ENCODE measurements around the gene SERPINB2.

Gene SERPINB2

DNA sequence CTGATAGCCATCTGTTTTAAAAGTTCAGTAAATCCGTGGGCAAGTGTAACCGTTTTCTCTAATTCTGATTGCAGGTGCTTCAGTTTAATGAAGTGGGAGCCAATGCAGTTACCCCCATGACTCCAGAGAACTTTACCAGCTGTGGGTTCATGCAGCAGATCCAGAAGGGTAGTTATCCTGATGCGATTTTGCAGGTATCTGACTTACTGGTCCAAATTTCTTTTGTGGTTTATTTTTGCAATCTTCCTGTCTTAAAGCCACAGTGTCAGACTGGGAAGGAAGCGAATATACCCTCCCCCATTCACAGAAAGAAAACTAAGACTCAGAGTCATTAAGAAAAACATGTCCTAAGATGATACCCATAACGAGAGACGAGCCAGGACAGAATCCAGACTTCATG lies 7.7 kb downstream of the SERPINB2 start:
- Mint-ChIP-seq H3K36me3 (ENCODE audit: insufficient read depth) (no peaks in the 10 kb centered on the region), H3K4me3 (no peak overlapping the region), H3K27ac (no peak overlapping the region), H3K9me3 (no peaks in the 10 kb centered on the region), H3K27me3 (peaks cover 11 to 51% of the 10 kb centered on the region in 2 donors), H3K4me1 (ENCODE audit: low read depth in 2 of 2) (no peaks in the 10 kb centered on the region)
- ATAC-seq (replicated peaks), result no peak
- no peak for DNase-seq

DNA sequence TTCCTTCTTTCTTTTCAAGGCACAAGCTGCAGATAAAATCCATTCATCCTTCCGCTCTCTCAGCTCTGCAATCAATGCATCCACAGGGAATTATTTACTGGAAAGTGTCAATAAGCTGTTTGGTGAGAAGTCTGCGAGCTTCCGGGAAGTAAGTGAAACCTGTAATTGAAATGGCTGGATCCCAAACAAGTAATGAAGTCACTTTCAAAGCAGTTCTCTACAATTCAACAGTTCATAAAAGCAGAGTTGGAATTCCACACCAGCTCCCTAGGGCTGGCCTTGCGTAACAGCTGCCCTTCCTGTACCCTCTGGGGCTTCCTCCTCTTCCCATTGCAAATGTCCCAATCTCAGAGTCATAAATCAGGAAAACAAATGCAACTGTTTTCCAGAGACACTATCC lies 9.6 kb downstream of the SERPINB2 start:
- DNase-seq, result no peak
- Mint-ChIP-seq H3K4me1 (ENCODE audit: low read depth in 2 of 2) (no peaks in the 10 kb centered on the region), H3K36me3 (ENCODE audit: insufficient read depth) (no peaks in the 10 kb centered on the region), H3K9me3 (no peaks in the 10 kb centered on the region), H3K27ac (no peak overlapping the region), H3K4me3 (no peak overlapping the region), H3K27me3 (peaks cover 17 to 33% of the 10 kb centered on the region in 2 donors)
- no peak for ATAC-seq (replicated peaks)

DNA sequence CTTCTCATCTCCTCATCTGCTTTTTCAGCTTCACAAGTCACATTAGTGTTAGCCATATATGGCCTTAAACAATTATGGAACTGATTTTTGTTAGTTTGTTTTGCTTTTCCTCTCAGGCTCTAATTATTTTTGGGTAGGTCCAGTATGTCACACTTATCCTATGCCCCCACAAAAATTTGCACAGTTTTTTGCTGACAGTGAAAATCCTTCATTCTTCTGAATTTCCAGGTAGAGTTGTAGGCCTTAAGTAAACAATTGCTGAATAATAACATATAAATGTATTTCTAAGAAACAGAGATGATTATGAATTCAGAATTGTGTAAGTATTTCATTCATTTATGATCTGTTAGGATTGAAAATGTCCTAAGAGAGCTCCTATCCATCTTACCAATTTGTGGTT lies 11.7 kb downstream of the SERPINB2 start:
- Mint-ChIP-seq H3K4me1 (ENCODE audit: low read depth in 2 of 2) (no peaks in the 10 kb centered on the region), H3K36me3 (ENCODE audit: insufficient read depth) (no peaks in the 10 kb centered on the region), H3K4me3 (no peak overlapping the region), H3K9me3 (no peaks in the 10 kb centered on the region), H3K27ac (no peak overlapping the region), H3K27me3 (peaks cover 11 to 30% of the 10 kb centered on the region in 2 donors)
- no peak for ATAC-seq (replicated peaks)
- DNase-seq, result no peak

DNA sequence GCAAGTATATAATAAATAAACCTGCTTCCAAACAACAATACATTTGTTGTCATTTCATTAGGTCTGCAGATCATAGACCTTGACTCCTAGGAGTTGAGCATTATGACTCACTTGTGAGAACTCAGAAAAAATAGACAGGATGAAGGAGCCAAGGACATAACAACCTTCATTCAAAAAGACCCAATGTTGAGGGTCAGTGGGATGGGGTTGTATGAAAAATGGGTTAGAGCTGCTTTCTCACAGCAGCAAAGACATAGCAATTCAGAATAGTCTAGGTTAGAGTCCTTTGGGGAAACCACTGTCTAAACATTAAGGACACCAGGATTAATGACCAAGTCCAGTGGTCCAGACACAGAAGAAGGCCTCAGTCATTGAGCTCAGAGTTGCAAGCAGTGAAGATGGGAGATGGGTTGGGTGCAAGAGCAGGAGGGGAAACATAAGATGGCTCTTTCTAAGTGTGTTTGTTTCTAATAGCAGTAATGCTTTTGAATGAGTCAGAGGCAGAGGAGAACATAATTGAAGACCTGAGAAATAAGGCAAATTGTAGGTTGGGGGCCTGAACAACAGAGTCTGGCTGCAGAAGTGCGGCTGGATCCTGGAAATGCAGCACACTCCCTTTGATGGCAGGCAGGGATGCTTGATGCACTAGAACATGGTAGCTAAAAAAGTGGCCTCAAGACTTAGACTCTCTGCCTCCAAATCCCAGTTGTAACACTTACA lies 16.5 kb downstream of the SERPINB2 start:
- Mint-ChIP-seq H3K4me3 (no peak overlapping the region), H3K9me3 (no peaks in the 10 kb centered on the region), H3K27me3 (peaks cover 11 to 43% of the 10 kb centered on the region in 2 donors), H3K27ac (no peak overlapping the region), H3K36me3 (ENCODE audit: insufficient read depth) (no peaks in the 10 kb centered on the region), H3K4me1 (ENCODE audit: low read depth in 2 of 2) (no peaks in the 10 kb centered on the region)
- ATAC-seq (replicated peaks) (no peak), DNase-seq (no peak)

DNA sequence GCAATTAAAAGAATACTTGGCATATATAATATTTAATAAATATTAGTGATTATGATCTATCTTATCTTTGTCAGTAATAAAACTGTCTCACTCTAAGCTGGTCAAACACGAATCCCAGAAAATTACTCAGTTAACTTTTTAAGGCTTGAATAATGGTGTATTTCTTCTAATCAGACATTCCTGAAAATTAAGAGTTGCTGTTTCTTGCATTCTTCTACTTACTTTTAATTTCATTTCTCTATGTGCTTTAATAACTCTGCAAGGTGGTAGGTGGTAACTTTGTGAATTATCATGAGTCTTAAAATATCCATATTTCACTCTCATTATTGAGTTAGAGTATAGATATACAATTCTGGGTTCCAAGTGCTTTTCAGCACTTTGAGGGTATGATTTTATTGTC lies 17.2 kb downstream of the SERPINB2 start:
- Mint-ChIP-seq H3K4me3 (no peak overlapping the region), H3K9me3 (no peaks in the 10 kb centered on the region), H3K36me3 (ENCODE audit: insufficient read depth) (no peaks in the 10 kb centered on the region), H3K27me3 (peaks cover 11 to 43% of the 10 kb centered on the region in 2 donors), H3K27ac (no peak overlapping the region), H3K4me1 (ENCODE audit: low read depth in 2 of 2) (no peaks in the 10 kb centered on the region)
- DNase-seq, result no peak
- no peak for ATAC-seq (replicated peaks)

DNA sequence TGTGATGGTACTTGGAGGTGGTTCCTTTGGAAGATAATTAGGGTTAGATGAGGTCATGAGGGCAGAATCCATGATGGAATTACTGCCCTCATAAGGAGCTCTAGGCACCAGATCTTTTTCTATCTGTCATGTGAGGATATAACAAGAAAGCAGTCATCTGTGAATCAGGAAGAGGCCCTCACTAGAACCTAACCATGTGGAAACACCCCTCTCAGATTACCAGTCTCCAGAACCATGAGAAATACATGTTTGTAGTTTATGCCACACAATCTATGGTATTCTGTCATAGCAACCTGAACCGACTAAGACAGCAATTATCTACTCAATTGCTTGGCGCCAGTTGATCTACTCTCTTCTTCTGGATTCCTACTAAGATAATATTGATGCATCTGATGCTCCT lies 17.9 kb downstream of the SERPINB2 start:
- Mint-ChIP-seq H3K4me3 (no peak overlapping the region), H3K9me3 (no peaks in the 10 kb centered on the region), H3K36me3 (ENCODE audit: insufficient read depth) (no peaks in the 10 kb centered on the region), H3K27ac (no peak overlapping the region), H3K4me1 (ENCODE audit: low read depth in 2 of 2) (no peaks in the 10 kb centered on the region), H3K27me3 (peaks cover 11 to 43% of the 10 kb centered on the region in 2 donors)
- DNase-seq (no peak), ATAC-seq (replicated peaks) (no peak)

DNA sequence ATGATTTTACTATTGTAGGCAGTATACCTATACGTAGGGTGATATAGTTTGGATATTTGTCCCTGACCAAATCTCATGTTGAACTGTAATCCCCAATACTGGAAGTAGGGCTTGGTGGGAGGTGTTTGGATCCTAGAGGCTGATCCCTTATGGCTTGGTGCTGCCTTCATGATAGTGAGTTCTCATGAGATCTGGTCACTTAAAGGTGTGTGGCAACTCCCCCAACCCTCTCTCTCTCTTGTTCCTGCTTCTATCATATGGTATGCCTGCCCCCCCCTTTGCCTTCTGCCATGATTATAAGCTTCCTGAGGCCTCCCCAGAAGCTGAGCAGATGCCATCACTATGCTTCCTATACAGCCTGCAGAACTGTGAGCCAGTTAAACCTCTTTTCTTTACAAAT lies 18.6 kb downstream of the SERPINB2 start:
- Mint-ChIP-seq H3K9me3 (no peaks in the 10 kb centered on the region), H3K27ac (no peak overlapping the region), H3K4me1 (ENCODE audit: low read depth in 2 of 2) (no peaks in the 10 kb centered on the region), H3K4me3 (no peak overlapping the region), H3K36me3 (ENCODE audit: insufficient read depth) (no peaks in the 10 kb centered on the region), H3K27me3 (peaks cover 14 to 47% of the 10 kb centered on the region in 2 donors)
- no peak for ATAC-seq (replicated peaks)
- DNase-seq, result no peak

DNA sequence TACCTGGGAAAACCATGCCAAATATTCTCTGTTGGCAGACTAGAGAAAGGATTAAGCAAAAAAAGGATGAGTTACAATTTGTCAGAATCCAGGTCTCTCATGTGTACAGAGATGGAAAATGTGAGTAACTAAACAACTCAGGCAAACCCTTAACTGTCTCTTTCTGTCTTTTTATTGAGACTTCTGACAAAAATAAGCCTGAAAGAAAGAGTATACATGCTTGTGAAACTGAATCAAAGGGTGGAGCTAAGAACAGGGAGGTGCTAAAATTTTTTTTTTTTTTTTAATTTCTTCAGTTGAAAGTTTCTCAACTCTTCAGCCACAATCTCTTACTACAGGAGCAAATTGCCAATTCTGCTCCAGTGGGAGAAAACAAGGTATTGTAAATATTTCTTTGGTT lies 20.2 kb downstream of the SERPINB2 start, which contains the start of gene SERPINB10:
TSS of gene SERPINB10 (plus strand) at position 295 of the 400 bp plus-strand sequence. CDS start 7,553 bp downstream, outside the sequence.
- ATAC-seq (replicated peaks), result no peak
- Mint-ChIP-seq H3K27ac (no peak within 1 kb of the TSS), H3K4me3 (no peak within 1 kb of the TSS), H3K4me1 (ENCODE audit: low read depth in 2 of 2) (no peaks in the 10 kb centered on the region), H3K9me3 (no peaks in the 10 kb centered on the region), H3K36me3 (ENCODE audit: insufficient read depth) (no peaks in the 10 kb centered on the region), H3K27me3 (peaks cover 28 to 59% of the 10 kb centered on the region in 2 donors)
- no peak for DNase-seq

DNA sequence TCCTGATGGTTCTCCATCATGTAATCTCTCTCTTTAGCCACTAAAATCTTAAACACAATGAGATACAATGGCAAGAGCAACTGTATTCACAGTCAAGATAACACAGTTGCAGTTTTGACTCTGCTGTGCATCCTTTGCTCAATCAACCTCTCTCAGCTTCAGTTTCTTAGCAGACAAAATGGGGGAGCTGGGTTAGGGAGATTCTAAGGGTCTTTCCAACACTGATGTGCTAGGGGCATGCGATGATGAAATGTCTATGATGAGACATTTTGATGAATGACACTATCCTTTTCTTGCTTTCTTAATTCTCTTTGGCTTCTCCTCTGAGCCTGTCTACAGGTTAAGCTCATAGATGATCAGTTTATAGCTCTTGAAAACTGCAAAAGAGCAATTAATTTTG lies 21.4 kb downstream of the SERPINB2 start:
- Mint-ChIP-seq H3K4me3 (no peak overlapping the region), H3K36me3 (ENCODE audit: insufficient read depth) (no peaks in the 10 kb centered on the region), H3K27me3 (peaks cover 38 to 62% of the 10 kb centered on the region in 2 donors), H3K9me3 (no peaks in the 10 kb centered on the region), H3K27ac (no peak overlapping the region), H3K4me1 (ENCODE audit: low read depth in 2 of 2) (no peaks in the 10 kb centered on the region)
- no peak for DNase-seq
- ATAC-seq (replicated peaks), result no peak

DNA sequence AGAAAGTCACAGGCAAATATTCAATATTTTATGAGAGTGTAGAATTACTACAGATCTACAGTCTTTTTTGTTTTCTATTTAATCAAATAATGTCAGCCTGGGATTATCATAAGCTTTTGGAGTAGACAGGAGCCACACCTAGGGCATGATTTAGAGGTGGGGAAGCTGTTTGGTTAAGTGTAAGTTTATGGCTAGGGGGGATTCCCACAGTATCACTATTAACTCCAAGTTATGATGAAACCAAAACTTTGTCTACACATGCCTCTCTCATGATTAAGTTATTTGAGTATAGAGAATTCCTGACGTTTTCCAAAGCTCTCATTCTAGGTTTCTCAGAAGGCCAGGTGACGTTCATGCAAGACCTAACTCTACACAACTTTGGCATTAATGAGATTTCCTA lies 22.4 kb downstream of the SERPINB2 start:
- H3K9me3 Mint-ChIP-seq, result no peaks in the 10 kb centered on the region
- no peak for ATAC-seq (replicated peaks)
- no peak for DNase-seq
- no peaks in the 10 kb centered on the region for H3K36me3 Mint-ChIP-seq (ENCODE audit: insufficient read depth)
- H3K4me3 Mint-ChIP-seq, result no peak overlapping the region
- peaks cover 43 to 66% of the 10 kb centered on the region in 2 donors for H3K27me3 Mint-ChIP-seq
- no peaks in the 10 kb centered on the region for H3K4me1 Mint-ChIP-seq (ENCODE audit: low read depth in 2 of 2)
- H3K27ac Mint-ChIP-seq, result no peak overlapping the region

DNA sequence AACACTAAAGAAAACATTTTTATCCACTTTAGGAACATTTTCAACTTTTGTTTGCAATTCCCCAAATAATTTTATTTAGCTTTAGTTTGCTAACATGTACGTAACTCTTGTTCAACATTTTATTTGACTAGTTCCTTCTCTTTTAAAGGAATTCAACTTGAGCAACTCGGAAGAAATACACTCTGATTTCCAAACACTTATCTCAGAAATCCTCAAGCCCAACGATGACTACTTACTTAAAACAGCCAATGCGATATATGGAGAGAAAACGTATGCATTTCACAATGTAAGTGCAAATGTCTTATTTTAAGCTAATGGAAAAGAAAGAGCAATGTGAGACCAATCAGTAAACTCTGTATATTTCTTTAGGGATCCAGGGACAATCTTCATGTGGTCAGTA lies 30.3 kb downstream of the SERPINB2 start:
- H3K4me1 Mint-ChIP-seq (ENCODE audit: low read depth in 2 of 2), result no peaks in the 10 kb centered on the region
- no peak for DNase-seq
- no peaks in the 10 kb centered on the region for H3K36me3 Mint-ChIP-seq (ENCODE audit: insufficient read depth)
- no peak overlapping the region for H3K4me3 Mint-ChIP-seq
- no peaks in the 10 kb centered on the region for H3K9me3 Mint-ChIP-seq
- no peak for ATAC-seq (replicated peaks)
- H3K27ac Mint-ChIP-seq, result no peak overlapping the region
- H3K27me3 Mint-ChIP-seq, result peaks cover 48 to 54% of the 10 kb centered on the region in 2 donors

DNA sequence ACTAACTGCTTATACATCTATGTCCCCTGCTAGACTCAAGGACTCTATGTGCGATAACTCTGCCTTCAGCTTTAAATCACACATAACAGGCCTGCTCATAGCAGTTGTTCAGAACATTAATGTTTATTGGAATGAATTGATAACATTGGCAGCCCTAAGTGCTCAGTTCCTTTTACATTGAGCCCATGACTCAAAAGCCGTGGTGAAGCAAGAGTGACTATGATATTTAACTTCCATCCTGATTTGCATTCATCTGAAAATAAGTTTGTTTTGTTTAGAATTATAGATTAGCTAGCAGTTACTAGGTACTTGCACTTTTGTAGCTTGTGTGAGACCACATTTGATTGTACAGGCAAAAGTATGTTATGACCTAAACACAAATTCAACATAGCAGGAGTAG lies 34.5 kb downstream of the SERPINB2 start:
- H3K9me3 Mint-ChIP-seq, result no peaks in the 10 kb centered on the region
- H3K36me3 Mint-ChIP-seq (ENCODE audit: insufficient read depth), result no peaks in the 10 kb centered on the region
- DNase-seq, result no peak
- ATAC-seq (replicated peaks), result no peak
- H3K4me1 Mint-ChIP-seq (ENCODE audit: low read depth in 2 of 2), result no peaks in the 10 kb centered on the region
- no peak overlapping the region for H3K4me3 Mint-ChIP-seq
- H3K27ac Mint-ChIP-seq, result no peak overlapping the region
- peaks cover 53 to 64% of the 10 kb centered on the region in 2 donors for H3K27me3 Mint-ChIP-seq

DNA sequence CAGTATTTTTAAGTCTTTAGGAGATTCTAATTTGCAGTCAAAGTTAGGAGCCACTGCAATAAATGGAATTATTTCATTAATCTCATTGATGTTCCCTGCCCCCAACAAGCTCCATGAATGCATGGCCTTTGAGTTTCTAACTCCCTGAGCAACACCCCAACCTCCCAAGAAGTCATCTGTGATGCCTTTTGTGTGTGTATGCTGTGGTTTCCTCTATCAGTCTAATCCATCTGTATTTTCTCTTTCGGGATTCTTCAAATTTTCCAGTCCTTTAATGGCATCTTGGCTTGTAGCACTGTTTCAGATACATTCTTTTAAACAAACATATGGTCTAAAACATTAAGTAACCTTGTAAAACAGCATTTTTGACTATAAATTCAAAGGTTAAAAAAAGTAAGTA lies 37.0 kb downstream of the SERPINB2 start:
- no peak for DNase-seq
- H3K9me3 Mint-ChIP-seq, result no peaks in the 10 kb centered on the region
- ATAC-seq (replicated peaks), result no peak

DNA sequence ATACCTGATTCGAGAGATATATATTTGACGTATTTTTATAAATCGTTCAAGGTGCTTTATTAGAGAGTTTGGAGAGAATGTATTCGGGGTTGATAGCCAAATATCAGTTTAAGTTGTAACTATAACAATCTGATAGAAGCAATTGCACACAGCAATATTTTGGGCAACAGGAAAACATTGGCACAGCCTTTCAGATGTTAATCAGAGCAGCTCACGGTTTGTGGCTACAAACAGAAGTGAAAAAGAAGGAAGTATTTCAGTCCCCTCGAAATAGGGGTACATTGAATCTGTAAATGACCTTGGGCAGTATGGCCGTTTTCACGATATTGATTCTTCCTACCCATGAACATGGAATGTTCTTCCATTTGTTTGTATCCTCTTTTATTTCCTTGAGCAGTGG lies 40.8 kb downstream of the SERPINB2 start:
- H3K4me3 Mint-ChIP-seq, result no peak overlapping the region
- ATAC-seq (replicated peaks) (no peak), DNase-seq (no peak)
- no peaks in the 10 kb centered on the region for H3K36me3 Mint-ChIP-seq (ENCODE audit: insufficient read depth)
- no peaks in the 10 kb centered on the region for H3K9me3 Mint-ChIP-seq
- no peak overlapping the region for H3K27ac Mint-ChIP-seq
- H3K4me1 Mint-ChIP-seq (ENCODE audit: low read depth in 2 of 2), result no peaks in the 10 kb centered on the region
- peaks cover 38 to 40% of the 10 kb centered on the region in 2 donors for H3K27me3 Mint-ChIP-seq

More for the DNA sequence above, 37.0 kb downstream of the SERPINB2 start:
- H3K27ac Mint-ChIP-seq, result no peak overlapping the region
- no peaks in the 10 kb centered on the region for H3K36me3 Mint-ChIP-seq (ENCODE audit: insufficient read depth)
- H3K4me3 Mint-ChIP-seq, result no peak overlapping the region
- H3K4me1 Mint-ChIP-seq (ENCODE audit: low read depth in 2 of 2), result no peaks in the 10 kb centered on the region
- peaks cover 40 to 55% of the 10 kb centered on the region in 2 donors for H3K27me3 Mint-ChIP-seq
